ENCODE data around the gene TMEM63B. TPM values are rescaled to one million over a fixed set of nuclear protein-coding genes. Genes with fewer than 3 reads are reported as not detected.
"Not testable (repeated sequence)": the region's sequence is repeated elsewhere in the genome, so short reads cannot be mapped to it uniquely, and the experiment has no call there.

The TMEM63B gene
- total RNA-seq, 2 donors from 2014 or later = 25.6 to 27.1 TPM

- Mint-ChIP-seq H3K4me3 (no peak overlapping the region), H3K36me3 (ENCODE audit: low read depth) (peaks cover 2% of the 10 kb centered on the region), H3K27ac (no peak overlapping the region), H3K27me3 (no peaks in the 10 kb centered on the region), H3K4me1 (peaks cover 22% of the 10 kb centered on the region)
- ATAC-seq (no peak), DNase-seq (no peak)
- no peaks in the 10 kb centered on the region for H3K9me3 ChIP-seq (ENCODE audit: control insufficient read depth, low read length, poor library complexity, severe bottlenecking)
Measured at GRCh38 chr6:44133003-44133931, 5.9 kb downstream of the TMEM63B start.

- Mint-ChIP-seq H3K4me1 (peaks cover 23% of the 10 kb centered on the region), H3K4me3 (no peak overlapping the region), H3K27me3 (no peaks in the 10 kb centered on the region), H3K36me3 (ENCODE audit: low read depth) (peaks cover 2% of the 10 kb centered on the region), H3K27ac (no peak overlapping the region)
- DNase-seq (no peak), ATAC-seq (no peak)
- no peaks in the 10 kb centered on the region for H3K9me3 ChIP-seq (ENCODE audit: control insufficient read depth, low read length, poor library complexity, severe bottlenecking)
Measured at GRCh38 chr6:44133981-44134711, 6.8 kb downstream of the TMEM63B start.

GRCh38 chr6:44135173-44135758 is 7.9 kb downstream of the TMEM63B start:
- Mint-ChIP-seq H3K27ac (peak overlapping the region; percentile 90), H3K4me1 (peaks cover 24% of the 10 kb centered on the region), H3K27me3 (no peaks in the 10 kb centered on the region), H3K4me3 (peak overlapping the region; percentile 57), H3K36me3 (ENCODE audit: low read depth) (peaks cover 2% of the 10 kb centered on the region)
- DNase-seq = no peak
- no peak for ATAC-seq
- H3K9me3 ChIP-seq (ENCODE audit: control insufficient read depth, low read length, poor library complexity, severe bottlenecking) = no peaks in the 10 kb centered on the region

GRCh38 chr6:44135875-44136274 is 8.5 kb downstream of the TMEM63B start:
- peak overlapping the region; percentile 90 for H3K27ac Mint-ChIP-seq
- peaks cover 27% of the 10 kb centered on the region for H3K4me1 Mint-ChIP-seq
- H3K9me3 ChIP-seq (ENCODE audit: control insufficient read depth, low read length, poor library complexity, severe bottlenecking) = no peaks in the 10 kb centered on the region
- ATAC-seq (no peak), DNase-seq (no peak)
- peaks cover 6% of the 10 kb centered on the region for H3K36me3 Mint-ChIP-seq (ENCODE audit: low read depth)
- peak overlapping the region; percentile 7 for H3K4me3 Mint-ChIP-seq
- no peaks in the 10 kb centered on the region for H3K27me3 Mint-ChIP-seq

- H3K36me3 Mint-ChIP-seq (ENCODE audit: low read depth) = peaks cover 8% of the 10 kb centered on the region
- ATAC-seq = no peak
- no peaks in the 10 kb centered on the region for H3K27me3 Mint-ChIP-seq
- H3K4me1 Mint-ChIP-seq = peaks cover 17% of the 10 kb centered on the region
- H3K27ac Mint-ChIP-seq = peak overlapping the region; percentile 37
- DNase-seq = no peak
- H3K4me3 Mint-ChIP-seq = peak overlapping the region; percentile 59
- H3K9me3 ChIP-seq (ENCODE audit: control insufficient read depth, low read length, poor library complexity, severe bottlenecking) = no peaks in the 10 kb centered on the region
Measured at GRCh38 chr6:44138717-44139350, 11.5 kb downstream of the TMEM63B start.

GRCh38 chr6:44139351-44139743 is 12.0 kb downstream of the TMEM63B start:
- Mint-ChIP-seq H3K4me3 (no peak overlapping the region), H3K27me3 (no peaks in the 10 kb centered on the region), H3K36me3 (ENCODE audit: low read depth) (peaks cover 8% of the 10 kb centered on the region), H3K4me1 (peaks cover 17% of the 10 kb centered on the region), H3K27ac (peak overlapping the region; percentile 37)
- DNase-seq (no peak), ATAC-seq (no peak)
- H3K9me3 ChIP-seq (ENCODE audit: control insufficient read depth, low read length, poor library complexity, severe bottlenecking) = no peaks in the 10 kb centered on the region

- ATAC-seq = no peak
- no peaks in the 10 kb centered on the region for H3K9me3 ChIP-seq (ENCODE audit: control insufficient read depth, low read length, poor library complexity, severe bottlenecking)
- Mint-ChIP-seq H3K36me3 (ENCODE audit: low read depth) (peaks cover 5% of the 10 kb centered on the region), H3K4me3 (no peak overlapping the region), H3K4me1 (peaks cover 9% of the 10 kb centered on the region), H3K27ac (peak overlapping the region; percentile 65), H3K27me3 (no peaks in the 10 kb centered on the region)
- no peak for DNase-seq
Measured at GRCh38 chr6:44142835-44143234, 15.5 kb downstream of the TMEM63B start.

- Mint-ChIP-seq H3K36me3 (ENCODE audit: low read depth) (peaks cover 7% of the 10 kb centered on the region), H3K27me3 (no peaks in the 10 kb centered on the region), H3K4me1 (peaks cover 10% of the 10 kb centered on the region), H3K4me3 (no peak overlapping the region), H3K27ac (peak overlapping the region; percentile 65)
- DNase-seq = no peak
- no peak for ATAC-seq
- H3K9me3 ChIP-seq (ENCODE audit: control insufficient read depth, low read length, poor library complexity, severe bottlenecking) = no peaks in the 10 kb centered on the region
Measured at GRCh38 chr6:44143731-44144130, 16.4 kb downstream of the TMEM63B start.

- not testable (repeated sequence) for DNase-seq; H3K4me1 Mint-ChIP-seq; H3K9me3 ChIP-seq (ENCODE audit: control insufficient read depth, low read length, poor library complexity, severe bottlenecking); ATAC-seq; H3K4me3 Mint-ChIP-seq; H3K27me3 Mint-ChIP-seq
- H3K36me3 Mint-ChIP-seq (ENCODE audit: low read depth) = peaks cover 12% of the 10 kb centered on the region
- peak overlapping the region; percentile 29 for H3K27ac Mint-ChIP-seq
Measured at GRCh38 chr6:44144536-44144935, 17.2 kb downstream of the TMEM63B start.

GRCh38 chr6:44145839-44146238 is 18.5 kb downstream of the TMEM63B start:
- Mint-ChIP-seq H3K27me3 (no peaks in the 10 kb centered on the region), H3K4me3 (no peak overlapping the region), H3K27ac (no peak overlapping the region), H3K4me1 (peaks cover 6% of the 10 kb centered on the region), H3K36me3 (ENCODE audit: low read depth) (peaks cover 8% of the 10 kb centered on the region)
- H3K9me3 ChIP-seq (ENCODE audit: control insufficient read depth, low read length, poor library complexity, severe bottlenecking) = no peaks in the 10 kb centered on the region
- no peak for ATAC-seq
- DNase-seq = no peak

- H3K9me3 ChIP-seq (ENCODE audit: control insufficient read depth, low read length, poor library complexity, severe bottlenecking) = no peaks in the 10 kb centered on the region
- Mint-ChIP-seq H3K27ac (no peak overlapping the region), H3K27me3 (no peaks in the 10 kb centered on the region), H3K4me1 (peaks cover 10% of the 10 kb centered on the region), H3K36me3 (ENCODE audit: low read depth) (peaks cover 7% of the 10 kb centered on the region), H3K4me3 (no peak overlapping the region)
- DNase-seq (no peak), ATAC-seq (no peak)
Measured at GRCh38 chr6:44146685-44147084, 19.3 kb downstream of the TMEM63B start.

GRCh38 chr6:44147256-44147655 is 19.9 kb downstream of the TMEM63B start:
- peak overlapping the region; percentile 64 for H3K4me3 Mint-ChIP-seq
- ATAC-seq (no peak), DNase-seq (no peak)
- peaks cover 7% of the 10 kb centered on the region for H3K36me3 Mint-ChIP-seq (ENCODE audit: low read depth)
- no peaks in the 10 kb centered on the region for H3K9me3 ChIP-seq (ENCODE audit: control insufficient read depth, low read length, poor library complexity, severe bottlenecking)
- peaks cover 13% of the 10 kb centered on the region for H3K4me1 Mint-ChIP-seq
- H3K27ac Mint-ChIP-seq = no peak overlapping the region
- no peaks in the 10 kb centered on the region for H3K27me3 Mint-ChIP-seq

- ATAC-seq = no peak
- peaks cover 7% of the 10 kb centered on the region for H3K36me3 Mint-ChIP-seq (ENCODE audit: low read depth)
- H3K27ac Mint-ChIP-seq = no peak overlapping the region
- no peak for DNase-seq
- peaks cover 13% of the 10 kb centered on the region for H3K4me1 Mint-ChIP-seq
- no peaks in the 10 kb centered on the region for H3K9me3 ChIP-seq (ENCODE audit: control insufficient read depth, low read length, poor library complexity, severe bottlenecking)
- no peaks in the 10 kb centered on the region for H3K27me3 Mint-ChIP-seq
- H3K4me3 Mint-ChIP-seq = no peak overlapping the region
Measured at GRCh38 chr6:44148306-44148705, 21.0 kb downstream of the TMEM63B start.

Measured in T-helper 17 cell (primary cell).